ENCODE results near the gene RHOT2.

RHOT2 gene

GRCh38 chr16:674214-674881 is 6.4 kb downstream of the RHOT2 start:
- Histone ChIP-seq H3K9ac (ENCODE audit: low read length in 2 of 2) (no peak overlapping the region), H3K4me3 (ENCODE audit: low read length in 2 of 2) (no peak overlapping the region), H3K36me3 (ENCODE audit: control insufficient read depth in 2 of 2, insufficient read depth in 2 of 2, low read length in 2 of 2) (peaks cover 13 to 20% of the 10 kb centered on the region in 2 donors), H3K27me3 (ENCODE audit: control insufficient read depth in 1 of 2, insufficient read depth in 2 of 2, low read length in 2 of 2) (peaks cover 0 to 4% of the 10 kb centered on the region in 2 donors), H3K9me3 (ENCODE audit: control insufficient read depth in 2 of 2, low read length in 2 of 2) (no peaks in the 10 kb centered on the region), H3K4me1 (ENCODE audit: control insufficient read depth, insufficient read depth, low read length) (peaks cover 22% of the 10 kb centered on the region), H3K27ac (ENCODE audit: low read length) (no peak overlapping the region)

DNA sequence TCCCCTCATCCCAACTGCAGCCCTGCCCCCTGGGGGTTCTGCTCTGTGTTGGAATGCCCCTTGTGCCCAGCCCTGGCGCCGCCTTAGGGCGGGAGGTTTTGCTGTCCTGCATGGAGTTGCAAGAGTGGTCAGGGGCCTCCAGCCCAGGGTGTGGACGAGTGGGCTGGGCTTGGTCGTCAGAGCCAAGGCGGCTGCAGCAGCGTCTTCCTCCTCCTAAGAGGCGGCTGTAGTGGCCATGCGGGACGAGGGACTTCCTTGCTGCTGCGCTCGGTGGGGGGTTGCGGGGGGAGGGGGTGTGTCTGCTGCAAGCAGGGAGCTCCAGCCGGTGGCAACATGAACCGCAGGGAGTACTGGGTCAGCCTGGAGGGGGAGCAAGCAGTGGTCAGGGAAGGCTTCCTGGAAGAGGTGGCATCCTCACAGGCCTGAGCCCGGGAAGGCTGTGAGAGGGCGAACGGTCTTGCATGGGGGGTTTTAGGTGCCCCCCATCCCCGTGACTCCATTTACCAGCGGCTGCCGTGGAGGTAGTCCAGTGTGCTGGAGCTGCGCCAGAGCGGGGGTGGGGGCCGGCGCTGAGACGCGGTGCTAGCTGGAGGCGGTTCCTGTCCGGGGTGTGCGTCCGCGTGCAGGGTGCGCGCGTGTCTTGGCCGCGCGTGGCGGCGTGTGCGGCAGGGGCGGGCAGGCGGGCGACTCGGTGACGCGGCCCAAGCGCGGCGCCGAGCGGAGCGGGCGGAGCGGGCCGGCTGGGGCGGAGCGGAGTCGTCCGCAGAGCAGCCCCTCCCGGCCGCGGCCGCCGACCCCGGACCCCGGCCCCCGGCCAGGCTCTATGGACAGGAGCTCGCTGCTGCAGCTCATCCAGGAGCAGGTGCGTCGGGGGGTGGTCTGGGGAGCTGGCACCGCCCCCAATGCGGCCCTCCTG is 7.3 kb downstream of the RHOT2 start, which contains the start of gene RHBDL1:
TSS of gene RHBDL1 (plus strand) at position 704 of the 916 bp plus-strand sequence. CDS start at position 824, 120 bp downstream.
- Histone ChIP-seq H3K9me3 (ENCODE audit: control insufficient read depth in 2 of 2, low read length in 2 of 2) (no peaks in the 10 kb centered on the region), H3K36me3 (ENCODE audit: control insufficient read depth in 2 of 2, insufficient read depth in 2 of 2, low read length in 2 of 2) (peaks cover 11 to 13% of the 10 kb centered on the region in 2 donors), H3K27me3 (ENCODE audit: control insufficient read depth in 1 of 2, insufficient read depth in 2 of 2, low read length in 2 of 2) (peaks cover 0 to 4% of the 10 kb centered on the region in 2 donors), H3K4me1 (ENCODE audit: control insufficient read depth, insufficient read depth, low read length) (peaks cover 23% of the 10 kb centered on the region), H3K9ac (ENCODE audit: low read length in 2 of 2) (peak within 1 kb of the TSS in 1 of 2 donors; percentile 38), H3K27ac (ENCODE audit: low read length) (no peak within 1 kb of the TSS), H3K4me3 (ENCODE audit: low read length in 2 of 2) (peak within 1 kb of the TSS in 1 of 2 donors; percentile 68)

- Histone ChIP-seq H3K4me1 (ENCODE audit: control insufficient read depth, insufficient read depth, low read length) (peaks cover 27% of the 10 kb centered on the region), H3K9ac (ENCODE audit: low read length in 2 of 2) (no peak overlapping the region), H3K4me3 (ENCODE audit: low read length in 2 of 2) (peak overlapping the region in 1 of 2 donors; percentile 68), H3K27me3 (ENCODE audit: control insufficient read depth in 1 of 2, insufficient read depth in 2 of 2, low read length in 2 of 2) (peaks cover 0 to 4% of the 10 kb centered on the region in 2 donors), H3K36me3 (ENCODE audit: control insufficient read depth in 2 of 2, insufficient read depth in 2 of 2, low read length in 2 of 2) (peaks cover 9 to 12% of the 10 kb centered on the region in 2 donors), H3K9me3 (ENCODE audit: control insufficient read depth in 2 of 2, low read length in 2 of 2) (no peaks in the 10 kb centered on the region), H3K27ac (ENCODE audit: low read length) (no peak overlapping the region)
Measured at GRCh38 chr16:675884-676564, 8.1 kb downstream of the RHOT2 start.

DNA sequence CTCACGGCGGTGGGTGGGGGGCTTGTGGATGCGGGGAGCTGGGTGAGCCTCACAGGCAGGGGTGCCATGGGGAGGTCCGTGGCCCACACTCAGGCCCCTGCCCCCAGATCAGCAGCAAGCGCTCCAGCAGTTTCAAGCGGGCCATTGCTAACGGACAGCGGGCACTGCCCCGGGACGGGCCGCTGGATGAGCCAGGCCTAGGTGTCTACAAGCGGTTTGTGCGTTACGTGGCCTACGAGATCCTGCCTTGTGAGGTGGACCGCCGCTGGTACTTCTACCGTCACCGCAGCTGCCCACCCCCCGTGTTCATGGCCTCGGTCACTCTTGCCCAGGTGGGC is 8.6 kb downstream of the RHOT2 start:
- peaks cover 0 to 4% of the 10 kb centered on the region in 2 donors for H3K27me3 ChIP-seq (ENCODE audit: control insufficient read depth in 1 of 2, insufficient read depth in 2 of 2, low read length in 2 of 2)
- no peak overlapping the region for H3K9ac ChIP-seq (ENCODE audit: low read length in 2 of 2)
- no peaks in the 10 kb centered on the region for H3K9me3 ChIP-seq (ENCODE audit: control insufficient read depth in 2 of 2, low read length in 2 of 2)
- H3K27ac ChIP-seq (ENCODE audit: low read length) = no peak overlapping the region
- no peak overlapping the region for H3K4me3 ChIP-seq (ENCODE audit: low read length in 2 of 2)
- H3K36me3 ChIP-seq (ENCODE audit: control insufficient read depth in 2 of 2, insufficient read depth in 2 of 2, low read length in 2 of 2) = peaks cover 9 to 10% of the 10 kb centered on the region in 2 donors
- peaks cover 32% of the 10 kb centered on the region for H3K4me1 ChIP-seq (ENCODE audit: control insufficient read depth, insufficient read depth, low read length)

DNA sequence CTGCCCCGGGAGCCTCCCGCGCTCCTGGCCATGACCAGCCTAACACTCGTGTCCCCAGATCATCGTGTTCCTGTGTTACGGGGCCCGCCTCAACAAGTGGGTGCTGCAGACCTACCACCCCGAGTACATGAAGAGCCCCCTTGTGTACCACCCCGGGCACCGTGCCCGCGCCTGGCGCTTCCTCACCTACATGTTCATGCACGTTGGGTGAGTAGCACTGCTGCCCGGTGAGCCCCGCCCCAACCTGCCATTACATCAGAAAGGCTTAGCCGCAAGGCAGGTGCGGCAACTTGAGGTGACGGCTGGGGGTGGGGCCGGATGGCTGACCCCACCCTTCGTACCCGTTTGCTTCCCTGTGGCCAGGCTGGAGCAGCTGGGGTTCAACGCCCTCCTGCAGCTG is 9.0 kb downstream of the RHOT2 start:
- H3K9me3 ChIP-seq (ENCODE audit: control insufficient read depth in 2 of 2, low read length in 2 of 2) = no peaks in the 10 kb centered on the region
- no peak overlapping the region for H3K4me3 ChIP-seq (ENCODE audit: low read length in 2 of 2)
- peaks cover 36% of the 10 kb centered on the region for H3K4me1 ChIP-seq (ENCODE audit: control insufficient read depth, insufficient read depth, low read length)
- peaks cover 0 to 4% of the 10 kb centered on the region in 2 donors for H3K27me3 ChIP-seq (ENCODE audit: control insufficient read depth in 1 of 2, insufficient read depth in 2 of 2, low read length in 2 of 2)
- no peak overlapping the region for H3K27ac ChIP-seq (ENCODE audit: low read length)
- H3K9ac ChIP-seq (ENCODE audit: low read length in 2 of 2) = no peak overlapping the region
- H3K36me3 ChIP-seq (ENCODE audit: control insufficient read depth in 2 of 2, insufficient read depth in 2 of 2, low read length in 2 of 2) = peaks cover 11 to 13% of the 10 kb centered on the region in 2 donors

DNA sequence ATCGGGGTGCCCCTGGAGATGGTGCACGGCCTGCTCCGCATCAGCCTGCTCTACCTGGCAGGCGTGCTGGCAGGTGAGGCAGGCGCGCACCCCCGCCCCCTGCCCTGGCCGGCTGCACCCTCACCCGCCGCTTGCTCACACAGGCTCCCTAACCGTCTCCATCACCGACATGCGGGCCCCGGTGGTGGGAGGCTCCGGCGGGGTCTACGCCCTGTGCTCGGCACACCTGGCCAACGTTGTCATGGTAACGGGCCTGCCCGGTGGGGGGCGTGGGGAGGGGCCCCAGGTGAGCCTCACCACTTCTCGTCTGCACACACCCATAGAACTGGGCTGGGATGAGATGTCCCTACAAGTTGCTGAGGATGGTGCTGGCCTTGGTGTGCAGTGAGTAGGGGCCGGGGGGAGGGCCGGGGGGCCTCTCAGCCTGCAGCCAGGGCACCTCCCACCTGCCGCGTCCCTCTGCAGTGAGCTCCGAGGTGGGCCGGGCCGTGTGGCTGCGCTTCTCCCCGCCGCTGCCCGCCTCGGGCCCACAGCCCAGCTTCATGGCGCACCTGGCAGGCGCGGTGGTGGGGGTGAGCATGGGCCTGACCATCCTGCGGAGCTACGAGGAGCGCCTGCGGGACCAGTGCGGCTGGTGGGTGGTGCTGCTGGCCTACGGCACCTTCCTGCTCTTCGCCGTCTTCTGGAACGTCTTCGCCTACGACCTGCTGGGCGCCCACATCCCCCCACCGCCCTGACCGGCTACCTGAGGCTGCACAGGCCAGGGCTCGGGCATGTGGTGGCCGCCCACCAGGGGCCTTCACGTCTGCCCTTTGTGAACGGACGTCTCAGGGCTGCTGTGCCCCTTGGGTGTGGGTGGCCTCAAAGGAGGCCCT is 9.6 kb downstream of the RHOT2 start:
- Histone ChIP-seq H3K36me3 (ENCODE audit: control insufficient read depth in 2 of 2, insufficient read depth in 2 of 2, low read length in 2 of 2) (peaks cover 11 to 16% of the 10 kb centered on the region in 2 donors), H3K27me3 (ENCODE audit: control insufficient read depth in 1 of 2, insufficient read depth in 2 of 2, low read length in 2 of 2) (peaks cover 0 to 4% of the 10 kb centered on the region in 2 donors), H3K9ac (ENCODE audit: low read length in 2 of 2) (no peak overlapping the region), H3K9me3 (ENCODE audit: control insufficient read depth in 2 of 2, low read length in 2 of 2) (no peaks in the 10 kb centered on the region), H3K27ac (ENCODE audit: low read length) (no peak overlapping the region), H3K4me1 (ENCODE audit: control insufficient read depth, insufficient read depth, low read length) (peaks cover 42% of the 10 kb centered on the region), H3K4me3 (ENCODE audit: low read length in 2 of 2) (no peak overlapping the region)

DNA sequence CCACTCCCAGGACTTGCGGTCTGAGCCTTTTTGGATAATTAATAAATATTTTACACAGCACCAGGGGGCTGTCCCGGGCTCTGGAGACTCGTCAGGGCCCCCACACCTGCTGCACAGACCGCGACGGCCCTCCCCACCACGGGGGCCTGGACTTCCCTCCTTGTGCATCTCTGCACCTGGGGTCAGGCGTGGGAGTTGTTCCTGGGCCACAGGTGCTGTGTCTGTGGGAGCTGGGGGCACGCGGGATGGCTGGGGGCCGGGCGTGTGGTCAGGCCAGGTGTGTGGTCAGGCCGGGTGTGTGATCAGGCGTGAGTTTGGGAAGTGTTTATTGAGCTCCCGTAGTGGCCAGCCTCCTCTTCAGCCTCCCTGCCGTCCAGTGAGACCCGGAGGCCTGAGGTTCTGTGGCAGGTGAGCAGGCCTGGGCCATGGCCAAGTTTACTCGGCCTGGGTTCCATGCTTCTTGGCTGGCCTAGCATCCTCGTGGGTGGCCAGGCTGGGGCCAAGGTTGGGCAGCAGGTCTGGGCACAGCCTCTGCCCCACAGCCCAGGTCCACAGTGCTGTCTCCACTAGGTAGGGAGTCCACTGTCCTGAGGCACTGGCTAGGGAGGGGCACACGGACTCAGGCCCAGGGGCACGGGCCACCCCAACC is 10.4 kb downstream of the RHOT2 start:
- Histone ChIP-seq H3K9me3 (ENCODE audit: control insufficient read depth in 2 of 2, low read length in 2 of 2) (no peaks in the 10 kb centered on the region), H3K4me3 (ENCODE audit: low read length in 2 of 2) (no peak overlapping the region), H3K36me3 (ENCODE audit: control insufficient read depth in 2 of 2, insufficient read depth in 2 of 2, low read length in 2 of 2) (peaks cover 12 to 17% of the 10 kb centered on the region in 2 donors), H3K27ac (ENCODE audit: low read length) (no peak overlapping the region), H3K27me3 (ENCODE audit: control insufficient read depth in 1 of 2, insufficient read depth in 2 of 2, low read length in 2 of 2) (peaks cover 0 to 4% of the 10 kb centered on the region in 2 donors), H3K9ac (ENCODE audit: low read length in 2 of 2) (no peak overlapping the region), H3K4me1 (ENCODE audit: control insufficient read depth, insufficient read depth, low read length) (peaks cover 50% of the 10 kb centered on the region)

DNA sequence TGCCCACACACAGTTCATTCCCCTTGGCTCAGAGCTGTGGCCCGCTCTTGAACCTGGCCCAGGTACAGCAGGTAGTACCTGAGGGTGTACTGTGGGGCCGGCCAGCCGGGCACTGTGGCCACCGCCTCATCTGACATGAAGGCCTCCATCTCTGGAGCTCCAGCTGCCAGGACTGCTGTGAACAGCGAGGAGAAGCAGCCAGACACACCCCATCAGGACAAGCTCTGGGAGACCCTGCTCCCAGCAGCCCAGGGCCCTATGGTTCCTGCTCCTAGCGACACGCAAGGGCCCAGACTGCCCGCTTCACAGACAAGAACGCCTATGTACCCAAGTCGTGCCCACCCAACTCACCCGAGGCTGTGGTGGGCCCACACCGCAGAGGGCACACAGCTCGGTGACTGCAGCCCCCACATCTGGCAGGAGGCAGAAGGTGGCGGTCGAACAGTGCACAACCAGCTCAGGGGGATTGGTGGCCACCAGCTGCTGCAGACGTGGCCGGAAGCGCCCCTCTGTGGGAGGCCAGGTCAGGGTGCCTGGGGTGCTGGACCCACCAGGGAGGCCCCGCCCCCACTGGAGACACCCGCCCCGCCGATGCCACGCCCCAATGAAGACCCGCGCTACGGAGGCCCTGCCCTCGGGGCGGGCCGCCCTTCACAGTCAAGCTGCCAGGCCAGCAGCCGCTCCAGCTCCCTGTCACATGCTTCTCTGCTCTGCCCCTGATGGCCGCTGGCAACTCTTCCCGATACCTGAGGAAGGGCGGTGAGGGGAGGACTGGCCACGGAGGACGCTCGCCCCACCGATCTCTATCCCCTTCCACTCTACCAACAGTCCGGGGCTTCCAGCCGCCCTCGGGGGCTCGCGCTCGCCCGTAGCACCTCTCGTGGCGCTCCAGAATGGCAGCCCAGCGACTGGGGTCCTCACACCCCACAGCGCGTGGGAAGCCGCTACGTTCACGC is 11.2 kb downstream of the RHOT2 start:
- H3K4me3 ChIP-seq (ENCODE audit: low read length in 2 of 2) = peak overlapping the region; percentile 60 to 74
- peaks cover 57% of the 10 kb centered on the region for H3K4me1 ChIP-seq (ENCODE audit: control insufficient read depth, insufficient read depth, low read length)
- H3K27ac ChIP-seq (ENCODE audit: low read length) = peak overlapping the region; percentile 53
- H3K27me3 ChIP-seq (ENCODE audit: control insufficient read depth in 1 of 2, insufficient read depth in 2 of 2, low read length in 2 of 2) = peaks cover 0 to 4% of the 10 kb centered on the region in 2 donors
- no peaks in the 10 kb centered on the region for H3K9me3 ChIP-seq (ENCODE audit: control insufficient read depth in 2 of 2, low read length in 2 of 2)
- H3K36me3 ChIP-seq (ENCODE audit: control insufficient read depth in 2 of 2, insufficient read depth in 2 of 2, low read length in 2 of 2) = peaks cover 12 to 17% of the 10 kb centered on the region in 2 donors
- peak overlapping the region; percentile 27 to 62 for H3K9ac ChIP-seq (ENCODE audit: low read length in 2 of 2)
